Measurements from ENCODE around the gene NLRP6.
"Not testable (repeated sequence)": the region's sequence is repeated elsewhere in the genome, so short reads cannot be mapped to it uniquely, and the experiment has no call there.

Gene NLRP6

DNA sequence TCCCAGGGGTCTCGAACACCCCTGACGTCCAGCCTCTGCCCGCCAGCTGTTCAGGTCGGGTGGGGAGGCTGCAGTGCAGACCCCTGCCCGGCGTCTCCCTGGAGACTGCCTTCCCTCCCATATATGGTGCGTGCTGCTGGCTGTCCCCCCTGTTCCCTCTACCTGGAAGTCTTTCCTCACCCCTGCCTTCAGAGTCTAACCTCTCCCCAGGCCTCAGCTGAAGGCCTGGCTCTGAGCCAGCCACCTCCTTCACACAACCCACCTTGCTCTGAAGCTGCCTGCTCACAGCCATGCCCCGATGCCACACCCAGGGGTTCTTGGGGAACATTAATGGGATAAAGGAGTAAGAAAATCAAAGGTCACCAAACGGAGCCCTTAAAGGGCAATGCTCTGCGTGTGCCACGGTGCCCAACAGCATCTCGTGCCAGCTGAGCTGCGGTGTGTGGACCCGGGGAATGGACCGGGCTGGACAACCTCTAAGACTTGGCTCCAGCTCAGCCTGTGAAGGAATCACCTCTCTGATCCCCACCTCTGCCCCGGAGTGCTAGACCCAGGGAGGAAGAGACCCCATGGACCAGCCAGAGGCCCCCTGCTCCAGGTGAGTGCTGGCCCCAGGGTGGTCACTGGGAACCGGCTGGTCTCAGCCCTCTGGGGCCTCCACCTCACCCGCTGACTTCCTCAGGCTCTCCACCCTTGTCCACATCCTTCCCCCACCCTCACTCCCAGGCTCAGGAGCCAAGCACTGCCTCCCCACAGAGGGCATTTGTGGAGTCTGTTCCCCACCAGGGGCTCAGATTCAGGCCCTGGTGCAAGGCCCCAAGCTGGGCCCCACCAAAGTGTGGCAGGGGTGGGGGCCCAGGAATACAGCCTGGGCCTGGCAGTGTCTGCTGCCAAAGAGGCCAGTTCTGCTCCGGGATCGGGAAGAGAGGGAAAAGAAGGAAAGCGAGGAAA lies at the start of gene NLRP6:
Gene NLRP6 (plus strand): TSS at position 407 of the 951 bp plus-strand sequence. CDS start 163 bp downstream, at position 570.
- no peak for DNase-seq (ENCODE audit: low spot score)

DNA sequence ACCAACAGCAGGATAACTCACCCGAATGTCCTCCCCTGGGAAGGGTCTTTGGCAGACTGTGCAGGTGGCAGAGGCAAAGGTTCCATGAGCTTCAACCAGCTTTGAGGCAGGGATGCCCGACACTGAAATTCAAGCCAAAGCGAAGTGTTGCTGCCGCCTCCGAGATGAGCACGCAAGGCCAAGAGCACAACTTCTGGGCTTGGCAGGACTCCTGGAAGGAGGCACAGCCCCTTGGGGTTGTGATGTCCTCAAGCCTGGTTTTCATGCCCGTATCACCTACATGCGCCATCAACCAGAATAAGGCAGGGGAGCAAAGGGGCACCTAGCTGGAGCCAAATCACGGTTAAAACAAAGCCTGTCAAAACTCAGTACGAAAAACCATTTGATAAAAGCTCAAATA lies 47.8 kb upstream of the NLRP6 start:
- no peak for DNase-seq (ENCODE audit: low spot score)

- DNase-seq (ENCODE audit: low spot score) = no peak
Measured at GRCh38 chr11:232783-233565, 45.2 kb upstream of the NLRP6 start.

- no peak for DNase-seq (ENCODE audit: low spot score)
Measured at GRCh38 chr11:235180-235579, 43.0 kb upstream of the NLRP6 start.

DNA sequence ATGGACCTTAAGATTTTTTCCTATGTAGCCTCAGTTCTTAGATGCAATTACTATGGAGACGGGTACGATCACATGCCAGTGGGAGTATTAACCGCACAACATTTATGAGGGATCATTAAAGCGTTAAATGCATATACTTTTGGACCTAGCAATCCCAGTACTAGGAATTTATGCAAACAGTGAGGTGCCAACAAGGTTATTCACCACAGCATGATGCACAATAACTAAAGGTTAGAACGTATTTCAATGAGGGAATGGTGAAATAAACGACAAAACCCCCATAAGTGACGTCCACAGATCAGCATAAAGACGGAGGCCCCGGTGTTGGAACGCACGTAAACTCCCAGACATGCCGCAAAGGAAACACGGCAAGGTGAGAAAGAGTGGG lies 42.6 kb upstream of the NLRP6 start:
- DNase-seq (ENCODE audit: low spot score) = peak; percentile 25

DNA sequence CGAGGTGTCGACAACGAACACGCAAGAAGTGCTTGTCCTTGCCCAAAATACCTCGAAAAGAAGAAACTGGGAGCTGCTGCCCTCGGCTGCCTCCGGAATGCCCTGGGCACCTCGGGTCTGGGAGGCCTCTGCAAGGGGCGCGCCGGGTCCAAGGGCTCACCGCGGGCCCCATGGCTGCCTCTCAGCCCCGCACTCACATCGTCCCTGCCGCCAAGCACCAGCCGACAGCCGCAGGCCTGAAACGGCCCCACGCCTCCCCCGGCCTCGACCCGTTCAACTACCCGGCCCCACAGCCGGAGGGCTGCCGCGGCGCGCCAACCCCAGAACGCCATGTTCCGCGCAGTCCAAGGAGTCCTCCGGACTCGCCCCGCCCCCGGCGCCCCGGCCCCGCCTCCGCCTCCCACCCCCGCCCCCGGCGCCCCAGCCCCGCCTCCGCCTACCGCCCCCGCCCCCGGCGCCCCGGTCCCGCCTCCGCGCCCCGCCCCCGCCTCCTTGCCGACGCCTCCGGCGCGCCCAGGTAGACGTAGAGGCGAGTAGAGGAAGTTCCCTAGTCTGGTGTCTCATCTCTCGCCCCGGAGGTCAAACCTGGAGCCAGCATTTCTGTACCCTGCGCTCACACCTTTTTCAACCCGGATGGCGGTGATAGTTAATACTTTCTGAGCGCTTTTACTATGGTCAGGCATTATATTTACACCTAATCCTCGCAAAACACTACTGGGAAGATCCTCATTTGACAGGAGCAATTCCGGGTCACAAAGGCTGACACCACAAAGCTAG lies 42.0 kb upstream of the NLRP6 start, which contains the start of gene SIRT3:
Gene SIRT3 (minus strand): TSS at position 346 of the 777 bp plus-strand sequence. CDS start 14 bp downstream, at position 332.
- peak; percentile 92 for DNase-seq (ENCODE audit: low spot score)

DNA sequence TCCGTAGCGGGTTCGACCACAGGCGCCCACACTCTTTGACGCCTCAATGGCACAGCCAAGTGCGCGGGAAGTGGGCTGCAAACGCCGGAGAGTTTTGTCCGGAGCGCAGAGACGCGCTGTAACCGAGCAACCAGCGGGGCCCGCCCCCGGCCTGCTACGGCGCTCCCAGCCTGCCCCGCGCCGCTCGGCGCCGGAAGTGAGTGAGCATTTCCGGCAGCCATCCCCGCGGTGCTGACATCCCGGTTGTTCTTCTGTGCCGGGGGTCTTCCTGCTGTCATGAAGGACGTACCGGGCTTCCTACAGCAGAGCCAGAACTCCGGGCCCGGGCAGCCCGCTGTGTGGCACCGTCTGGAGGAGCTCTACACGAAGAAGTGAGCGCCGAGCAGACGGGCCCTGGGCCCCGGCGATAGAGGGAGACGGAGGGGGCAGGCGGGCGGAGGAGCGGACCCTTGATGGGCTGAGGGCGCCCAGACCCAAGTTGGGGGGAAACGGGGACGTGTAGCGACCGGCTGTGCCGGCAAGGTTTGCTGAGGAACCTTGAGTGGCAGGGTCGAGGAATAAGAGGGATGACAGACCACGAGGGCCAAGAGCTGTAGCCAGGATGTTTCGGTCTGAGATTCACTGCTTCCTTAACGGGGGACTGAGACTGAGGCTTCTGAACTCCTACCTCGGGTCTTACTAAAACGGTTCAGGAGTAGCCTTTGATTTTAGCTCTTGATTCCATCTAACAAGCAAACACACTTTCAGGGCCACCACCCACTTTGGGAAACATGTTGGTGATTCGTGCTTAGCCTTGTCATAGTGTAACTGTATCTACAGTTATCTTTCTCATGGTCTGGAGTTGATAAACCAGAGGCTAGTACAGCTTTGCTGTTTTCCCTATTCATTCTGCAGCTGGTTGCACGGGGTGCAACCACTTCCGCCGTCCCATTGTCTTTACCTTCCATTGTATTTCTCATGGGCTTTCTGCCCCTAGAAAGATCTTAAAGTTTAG lies 41.1 kb upstream of the NLRP6 start, which contains the start of gene PSMD13:
Gene PSMD13 (plus strand): TSS at position 203 of the 994 bp plus-strand sequence. CDS start 74 bp downstream, at position 277.
- DNase-seq (ENCODE audit: low spot score) = peak; percentile 94

GRCh38 chr11:238346-238745 lies 39.9 kb upstream of the NLRP6 start:
- DNase-seq (ENCODE audit: low spot score) = not testable (repeated sequence)

- DNase-seq (ENCODE audit: low spot score) = no peak
Measured at GRCh38 chr11:240315-240714, 37.9 kb upstream of the NLRP6 start.

DNA sequence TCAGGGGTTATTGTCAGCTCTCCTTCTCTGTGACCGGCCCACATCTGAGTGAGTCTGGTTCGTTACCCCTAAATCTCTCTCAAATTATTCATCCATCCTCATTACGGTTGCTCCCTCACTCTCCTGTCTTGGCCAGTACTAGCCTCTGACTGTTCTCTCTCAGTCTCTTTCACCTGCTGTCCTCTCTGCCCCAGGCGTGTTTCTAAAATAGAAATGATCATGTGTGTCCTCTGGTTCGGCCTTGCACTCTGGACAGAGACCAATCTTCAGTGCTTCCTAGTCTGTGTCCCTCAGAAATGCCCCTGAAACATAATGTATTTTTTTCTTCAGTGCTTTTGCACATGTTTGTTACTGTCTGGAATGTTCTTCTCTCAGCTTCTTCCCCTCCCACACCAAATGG lies 36.6 kb upstream of the NLRP6 start:
- no peak for DNase-seq (ENCODE audit: low spot score)

- DNase-seq (ENCODE audit: low spot score) = no peak
Measured at GRCh38 chr11:244376-244775, 33.8 kb upstream of the NLRP6 start.

DNA sequence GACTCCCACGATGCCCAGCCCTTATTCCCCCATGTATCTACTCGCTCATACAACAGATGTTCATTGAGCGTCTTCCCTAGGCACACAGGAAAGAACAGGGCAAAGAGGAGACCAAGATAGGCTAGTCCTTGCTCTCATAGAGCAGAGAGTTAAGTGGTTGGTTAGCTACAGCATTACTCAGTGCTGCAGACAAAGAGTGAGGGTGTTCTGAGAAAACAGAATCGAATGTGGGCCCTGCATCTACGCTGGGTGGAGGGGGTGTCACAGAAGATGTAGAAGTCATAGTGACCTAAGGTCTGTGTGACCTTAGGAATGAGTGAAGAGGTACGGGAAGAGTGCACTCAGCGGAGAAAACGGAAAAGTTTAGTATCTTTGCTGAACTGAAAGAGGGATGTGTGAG lies 29.1 kb upstream of the NLRP6 start:
- no peak for DNase-seq (ENCODE audit: low spot score)

DNA sequence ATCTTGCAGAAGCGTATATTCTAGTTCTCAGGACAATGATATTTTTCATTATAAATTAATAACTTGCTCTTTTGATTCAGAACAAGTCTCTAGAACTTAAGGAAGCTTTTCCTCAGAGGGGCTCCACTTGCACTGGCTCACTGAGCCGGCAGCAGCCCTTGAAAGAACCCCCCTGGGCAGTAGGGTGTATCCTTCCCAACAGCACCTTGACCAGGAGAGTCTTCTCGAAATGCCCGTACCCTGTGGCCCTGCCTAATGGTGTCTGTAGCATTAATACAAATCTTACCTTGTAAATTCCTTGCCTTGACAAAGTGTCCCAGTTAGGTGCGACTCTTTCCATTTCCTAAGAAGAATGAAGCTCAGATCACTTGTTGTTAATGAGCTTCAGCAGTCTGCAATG lies 27.9 kb upstream of the NLRP6 start:
- no peak for DNase-seq (ENCODE audit: low spot score)

GRCh38 chr11:250740-251299 lies 27.4 kb upstream of the NLRP6 start:
- DNase-seq (ENCODE audit: low spot score) = peak; percentile 53

- DNase-seq (ENCODE audit: low spot score) = no peak
Measured at GRCh38 chr11:251550-251949, 26.7 kb upstream of the NLRP6 start.

DNA sequence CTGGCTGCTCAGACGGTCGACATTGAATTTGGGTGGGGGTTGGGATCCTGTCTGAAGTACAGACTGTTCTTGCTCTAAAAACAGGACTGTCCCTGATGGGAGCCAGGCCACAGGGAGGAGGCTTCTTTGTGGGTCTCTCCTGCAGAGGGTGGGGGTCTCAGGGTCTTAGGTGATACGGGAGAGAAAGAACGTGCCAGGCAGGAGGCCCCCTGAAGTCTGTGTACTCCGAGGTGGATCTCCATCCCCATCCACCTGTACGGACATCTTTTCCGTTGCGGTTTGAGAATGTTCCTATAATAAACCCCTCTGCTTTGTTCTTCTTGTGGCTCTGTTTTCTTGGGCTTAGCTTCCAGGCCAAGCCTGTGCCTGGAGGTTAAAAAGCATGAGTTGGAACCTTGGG lies 25.5 kb upstream of the NLRP6 start:
- DNase-seq (ENCODE audit: low spot score) = no peak

- DNase-seq (ENCODE audit: low spot score) = no peak
Measured at GRCh38 chr11:253160-253885, 24.9 kb upstream of the NLRP6 start.

DNA sequence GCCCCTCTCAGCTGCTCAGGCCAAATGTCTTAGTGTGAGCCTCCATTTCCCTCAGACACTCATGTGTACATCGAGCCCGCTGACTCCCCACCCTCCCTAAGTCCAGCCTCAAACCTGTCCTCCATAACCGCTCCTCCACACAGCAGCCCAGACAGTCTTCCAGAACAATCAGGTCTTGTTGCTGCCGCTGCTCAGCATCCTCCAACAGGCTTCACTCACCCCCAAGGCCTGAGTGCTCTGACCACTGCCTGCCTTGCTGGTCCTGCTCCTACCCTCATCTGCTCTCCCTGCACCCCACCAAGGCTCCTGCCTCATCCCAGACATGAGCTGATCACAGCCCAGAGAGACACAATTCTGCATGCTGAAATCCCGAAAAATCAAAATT lies 24.3 kb upstream of the NLRP6 start:
- DNase-seq (ENCODE audit: low spot score) = no peak

DNA sequence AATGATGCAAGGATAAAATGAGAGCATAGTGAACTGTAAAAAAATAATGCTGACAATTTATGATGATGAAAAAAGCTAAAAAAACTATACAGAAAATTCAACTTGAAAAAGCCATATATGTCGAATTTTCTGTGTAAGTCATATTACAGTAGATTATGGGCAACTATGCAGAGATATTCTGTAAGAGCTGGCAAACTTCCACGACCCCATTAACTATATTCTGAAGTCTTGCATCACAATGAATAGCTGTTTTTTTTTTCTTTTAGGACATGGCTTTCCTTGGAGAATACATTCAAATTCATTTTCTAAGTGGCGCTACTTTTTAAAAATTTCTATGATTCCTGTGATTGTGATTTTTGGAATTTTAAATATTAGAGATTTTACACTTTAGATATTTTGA lies 23.0 kb upstream of the NLRP6 start:
- no peak for DNase-seq (ENCODE audit: low spot score)

- DNase-seq (ENCODE audit: low spot score) = no peak
Measured at GRCh38 chr11:255816-256215, 22.4 kb upstream of the NLRP6 start.
